GM18909 (cell line): ENCODE results near the gene LRP1B.
"Not testable (repeated sequence)": the region's sequence is repeated elsewhere in the genome, so short reads cannot be mapped to it uniquely, and the experiment has no call there.

Source experiments
- ATAC-seq: cut with Tn5 transposase; IDR thresholded peaks from one replicate; pipeline ENCODE4 v1.9.1; 2021; ENCODE audit warnings: mild to moderate bottlenecking; ENCODE audit not compliant: unreplicated experiment, poor library complexity

The LRP1B gene

GRCh38 chr2:141001750-141002149 lies 1129.1 kb downstream of the LRP1B start:
- ATAC-seq: no peak

- no peak for ATAC-seq
Observed at GRCh38 chr2:140998577-140998976, 1132.2 kb downstream of the LRP1B start.

DNA sequence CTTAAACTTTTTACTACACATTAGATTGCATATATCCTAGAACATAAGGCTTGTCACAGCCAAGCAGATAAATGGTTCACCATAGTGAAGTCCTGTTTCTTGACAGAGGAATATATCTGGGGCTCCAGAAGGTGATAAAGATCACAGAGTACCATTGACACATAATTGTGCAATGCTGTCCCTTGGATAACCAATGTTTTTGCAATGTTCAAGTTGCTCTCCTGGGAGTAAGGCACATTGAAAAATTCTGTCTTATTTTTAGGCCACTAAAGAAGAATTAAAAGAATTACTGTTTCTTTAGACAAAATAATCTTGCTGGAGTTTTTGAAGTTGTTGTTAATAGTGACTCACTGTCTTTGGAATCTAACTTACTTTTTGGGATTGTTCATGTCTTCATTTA lies 1132.8 kb downstream of the LRP1B start:
- ATAC-seq: no peak

DNA sequence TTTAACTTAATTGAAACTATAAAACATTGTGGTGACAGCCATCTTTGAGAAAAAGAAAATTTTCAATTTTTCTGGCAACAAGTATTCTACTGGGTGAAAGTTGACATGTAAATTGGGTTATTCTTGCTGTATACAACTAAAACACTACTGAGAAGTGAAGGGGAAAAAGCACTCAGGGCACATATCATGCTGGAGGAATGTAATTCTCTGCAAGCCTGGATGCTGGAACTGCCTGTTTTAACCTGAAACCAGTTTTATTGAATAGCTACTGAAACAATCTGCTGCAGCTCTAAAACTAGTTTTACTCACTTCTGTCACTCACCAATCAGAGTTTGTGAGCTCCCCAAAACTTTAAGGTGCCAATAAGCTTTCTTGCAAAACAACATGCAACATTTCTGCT lies 1136.0 kb downstream of the LRP1B start:
- ATAC-seq: no peak

DNA sequence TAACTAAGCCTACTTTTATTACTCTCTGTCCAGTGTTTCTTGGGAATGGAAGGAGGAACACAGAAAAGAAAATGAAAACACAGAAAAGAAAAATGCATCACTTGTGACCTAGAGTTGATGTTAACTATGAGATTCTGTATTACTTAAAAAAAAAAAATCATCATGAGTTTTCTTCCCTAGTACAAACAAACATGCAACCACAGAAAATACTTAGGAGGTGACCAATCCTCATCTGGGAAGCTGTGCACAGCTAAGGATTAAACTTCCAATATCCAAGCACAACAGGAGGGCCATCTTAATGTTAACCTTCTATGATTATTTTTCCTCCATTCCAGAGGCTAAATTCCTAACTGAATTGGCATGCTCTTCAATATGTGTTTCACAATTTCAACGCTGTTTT lies 1140.4 kb downstream of the LRP1B start:
- no peak for ATAC-seq

- no peak for ATAC-seq
Observed at GRCh38 chr2:140988597-140988996, 1142.2 kb downstream of the LRP1B start.

DNA sequence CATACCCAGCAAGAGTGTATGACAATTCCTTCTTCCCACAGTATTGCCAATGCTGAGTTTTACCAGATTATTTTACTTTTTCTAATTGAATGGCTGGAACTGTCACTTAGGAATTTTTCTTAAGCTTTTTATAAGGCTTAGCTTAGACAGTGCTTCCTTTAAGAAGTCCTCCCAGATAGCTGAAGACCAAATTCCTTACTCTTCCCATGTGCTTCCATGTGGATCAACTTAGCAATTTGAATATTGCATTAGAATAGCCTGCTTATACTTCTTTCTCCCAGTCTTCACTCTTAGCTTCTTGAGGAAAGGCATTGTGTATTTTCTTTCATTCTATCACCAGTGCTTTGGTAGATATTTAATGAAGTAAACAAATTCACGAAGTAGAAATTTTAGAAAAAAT lies 1144.4 kb downstream of the LRP1B start:
- ATAC-seq: no peak

GRCh38 chr2:140975237-140975636 lies 1155.6 kb downstream of the LRP1B start:
- no peak for ATAC-seq

GRCh38 chr2:140972724-140973123 lies 1158.1 kb downstream of the LRP1B start:
- ATAC-seq: no peak

DNA sequence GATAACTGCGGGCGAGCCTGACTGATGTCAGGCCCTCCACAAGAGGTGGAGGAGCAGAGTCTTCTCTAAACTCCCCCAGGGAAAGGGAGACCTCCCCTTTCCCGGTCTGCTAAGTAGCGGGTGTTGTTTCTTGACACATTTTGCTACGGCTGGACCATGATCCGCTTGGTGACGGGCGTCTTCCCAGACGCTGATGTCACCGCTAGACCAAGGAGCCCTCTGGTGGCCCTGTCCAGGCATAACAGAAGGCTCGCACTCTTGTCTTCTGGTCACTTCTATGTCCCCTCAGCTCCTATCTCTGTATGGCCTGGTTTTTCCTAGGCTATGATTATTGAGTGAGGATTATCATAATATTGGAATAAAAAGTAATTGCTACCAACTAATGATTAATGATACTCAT lies 1166.5 kb downstream of the LRP1B start:
- not testable (repeated sequence) for ATAC-seq

GRCh38 chr2:140949932-140950331 lies 1180.9 kb downstream of the LRP1B start:
- no peak for ATAC-seq

- no peak for ATAC-seq
Observed at GRCh38 chr2:140947236-140947635, 1183.6 kb downstream of the LRP1B start.

- no peak for ATAC-seq
Observed at GRCh38 chr2:140943867-140944266, 1186.9 kb downstream of the LRP1B start.

GRCh38 chr2:140942284-140942683 lies 1188.5 kb downstream of the LRP1B start:
- ATAC-seq: no peak

- ATAC-seq: no peak
Observed at GRCh38 chr2:140929849-140930248, 1201.0 kb downstream of the LRP1B start.

DNA sequence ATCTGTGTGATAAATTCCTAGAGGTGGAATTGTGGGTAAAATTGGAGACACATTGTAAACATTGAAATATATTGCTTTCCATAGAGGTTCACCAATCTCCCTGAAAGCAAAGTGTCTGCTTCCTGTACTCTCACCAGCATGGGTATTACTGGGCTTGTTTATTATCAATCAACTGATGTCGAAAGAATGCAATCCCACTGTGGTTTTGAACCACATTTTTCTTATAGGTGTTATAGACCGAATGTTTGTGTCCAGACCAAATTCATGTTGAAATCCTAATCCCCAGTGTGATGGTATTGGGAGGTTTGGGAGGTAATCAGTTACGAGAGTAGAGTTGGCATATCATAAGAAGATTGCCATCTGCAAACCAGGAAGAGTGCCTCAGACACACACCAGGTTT lies 1212.4 kb downstream of the LRP1B start:
- no peak for ATAC-seq

GRCh38 chr2:140916410-140916809 lies 1214.4 kb downstream of the LRP1B start:
- no peak for ATAC-seq

- no peak for ATAC-seq
Observed at GRCh38 chr2:140910683-140911082, 1220.1 kb downstream of the LRP1B start.

DNA sequence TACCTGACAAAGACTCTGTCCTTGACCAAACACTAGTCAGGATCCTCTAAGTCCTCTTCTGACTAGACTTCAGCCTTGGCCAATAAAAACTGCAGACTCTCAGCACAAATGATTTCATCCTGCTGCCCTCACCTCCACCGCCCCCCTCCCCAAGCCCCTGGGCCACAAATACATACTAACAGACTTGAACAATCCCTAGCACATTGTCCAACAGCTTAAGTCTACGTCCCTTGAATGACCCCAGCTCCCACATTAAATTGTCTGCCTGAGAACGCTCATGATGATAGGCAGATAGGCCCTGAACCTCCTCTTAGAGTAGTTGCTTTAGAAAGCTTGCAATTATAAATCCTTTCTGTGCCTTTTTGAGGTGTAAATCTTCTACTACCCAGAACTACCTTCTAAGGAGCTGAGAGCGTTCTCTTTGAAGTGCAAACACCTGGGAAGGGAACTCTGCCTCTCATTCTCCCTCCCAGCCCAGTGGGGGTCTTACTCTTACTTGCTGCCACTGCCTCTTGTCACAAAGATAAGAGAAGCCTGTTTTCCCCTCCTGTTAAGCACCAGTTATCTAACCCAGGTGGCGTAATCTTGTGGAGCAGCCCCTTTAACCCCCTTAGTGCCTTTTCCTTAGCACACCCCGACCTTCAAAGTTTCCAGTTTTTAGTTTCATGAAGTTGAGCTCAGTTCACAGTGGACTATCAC lies 1225.6 kb downstream of the LRP1B start:
- no peak for ATAC-seq

DNA sequence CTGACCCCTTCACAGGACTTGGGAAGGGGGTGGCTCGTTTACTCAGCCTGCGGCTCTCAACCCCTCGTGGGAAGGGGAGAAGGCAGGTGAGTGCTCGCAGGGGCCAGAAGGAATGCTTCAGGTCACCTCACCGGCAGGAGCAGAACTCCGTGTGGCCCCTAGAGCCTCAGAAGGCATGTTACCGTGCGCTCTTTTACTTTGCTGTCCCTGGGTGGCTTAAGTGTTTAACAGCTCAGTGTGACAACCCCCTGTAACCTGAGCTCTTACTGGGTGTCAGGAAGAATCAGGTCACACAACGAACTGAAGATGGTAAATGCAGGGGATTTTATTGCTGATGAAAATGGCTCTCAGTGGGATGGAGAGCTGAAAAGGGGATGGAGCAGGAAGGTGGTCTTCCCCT lies 1235.4 kb downstream of the LRP1B start:
- ATAC-seq: no peak

GRCh38 chr2:140893685-140894084 lies 1237.1 kb downstream of the LRP1B start:
- ATAC-seq: no peak

- ATAC-seq: no peak
Observed at GRCh38 chr2:140892911-140893637, 1237.7 kb downstream of the LRP1B start.
